Astrocyte (in vitro differentiated cells and primary cell): ENCODE data around the gene GBA3. TPM values are rescaled to one million over a fixed set of nuclear protein-coding genes. Genes with fewer than 3 reads are reported as not detected.

Experiments
- DNase-seq: peaks from one replicate; pipeline ENCODE4 v3.0.0-alpha.2; 2010; ENCODE audit warnings: low read depth
- FAIRE-seq: peaks from 2 replicates; lab custom pipeline; 2011; peaks lifted over from hg19 to GRCh38; lab: Jason Lieb, UNC
- H2AFZ ChIP-seq: 2 replicates; pipeline ENCODE4 v1.6.0; 2012; ENCODE audit warnings: low read depth, low read length, inconsistent platforms
- H3K27ac ChIP-seq: 2 replicates; pipeline ENCODE4 v1.5.1; 2011; ENCODE audit warnings: low read depth, low read length, inconsistent platforms
- H3K27me3 ChIP-seq: 2 replicates; pipeline ENCODE4 v1.6.0; 2011; ENCODE audit warnings: low read length, inconsistent platforms; ENCODE audit not compliant: insufficient read depth
- H3K36me3 ChIP-seq: 2 replicates; pipeline ENCODE4 v1.5.1; 2011; ENCODE audit warnings: low read length, inconsistent platforms; ENCODE audit not compliant: insufficient read depth
- H3K4me1 ChIP-seq: 2 replicates; pipeline ENCODE4 v1.5.1; 2011; ENCODE audit warnings: low read length, inconsistent platforms; ENCODE audit not compliant: insufficient read depth
- H3K4me2 ChIP-seq: 2 replicates; pipeline ENCODE4 v1.6.0; 2012; ENCODE audit warnings: low read length, inconsistent platforms
- H3K4me3 ChIP-seq: 2 replicates; pipeline ENCODE4 v1.5.1; 2011; ENCODE audit warnings: low read depth, mild to moderate bottlenecking, low read length, inconsistent platforms; ENCODE audit not compliant: insufficient read depth
- H3K79me2 ChIP-seq: 2 replicates; pipeline ENCODE4 v1.6.0; 2012; ENCODE audit warnings: mild to moderate bottlenecking, low read length, inconsistent platforms; ENCODE audit not compliant: insufficient read depth
- H3K9ac ChIP-seq: 2 replicates; pipeline ENCODE4 v1.6.0; 2012; ENCODE audit warnings: mild to moderate bottlenecking, low read length, inconsistent platforms
- H3K9me3 ChIP-seq: 2 replicates; pipeline ENCODE4 v1.5.1; 2012; ENCODE audit warnings: low read depth, mild to moderate bottlenecking, low read length, inconsistent platforms; ENCODE audit not compliant: insufficient read depth
- H4K20me1 ChIP-seq: 2 replicates; pipeline ENCODE4 v1.6.0; 2012; ENCODE audit warnings: low read length, inconsistent platforms; ENCODE audit not compliant: insufficient read depth
- H3K27ac Mint-ChIP-seq: one replicate; pipeline ENCODE4 v1.8.0; 2021; ENCODE audit warnings: mild to moderate bottlenecking, mixed read lengths; ENCODE audit not compliant: unreplicated experiment
- H3K27me3 Mint-ChIP-seq: one replicate; pipeline ENCODE4 v1.8.0; 2021; ENCODE audit warnings: low read depth, mixed read lengths; ENCODE audit not compliant: unreplicated experiment
- H3K36me3 Mint-ChIP-seq: one replicate; pipeline ENCODE4 v1.8.0; 2021; ENCODE audit warnings: low read depth, mixed read lengths; ENCODE audit not compliant: unreplicated experiment
- H3K4me1 Mint-ChIP-seq: one replicate; pipeline ENCODE4 v1.8.0; 2021; ENCODE audit warnings: low read depth, mixed read lengths; ENCODE audit not compliant: unreplicated experiment
- H3K4me3 Mint-ChIP-seq: one replicate; pipeline ENCODE4 v1.8.0; 2021; ENCODE audit warnings: mild to moderate bottlenecking, moderate library complexity, mixed read lengths; ENCODE audit not compliant: unreplicated experiment
- H3K9me3 Mint-ChIP-seq: one replicate; pipeline ENCODE4 v1.8.0; 2021; ENCODE audit warnings: mild to moderate bottlenecking, mixed read lengths; ENCODE audit not compliant: unreplicated experiment
- CTCF ChIP-seq: IDR thresholded peaks from 2 replicates; pipeline ENCODE4 v1.5.1; 2011; ENCODE audit warnings: low read depth, mild to moderate bottlenecking, inconsistent platforms, low read length, moderate library complexity; ENCODE audit not compliant: insufficient read depth
- EZH2 ChIP-seq: IDR thresholded peaks from 2 replicates; pipeline ENCODE4 v1.6.1; 2012; ENCODE audit warnings: mild to moderate bottlenecking, low read length, inconsistent platforms; ENCODE audit not compliant: insufficient read depth
- total RNA-seq: library from RNA; stranded (reverse); gene quantifications from 2 replicates; pipeline ENCODE4 v1.2.1, GENCODE V29; 2021

GBA3 gene
- total RNA-seq, 1 donor from 2014 or later: not detected

- H3K27ac ChIP-seq: no peak overlapping the region
- DNase-seq (no peak), FAIRE-seq (no peak)
- no peaks in the 10 kb centered on the region for H3K9me3 Mint-ChIP-seq
- H3K4me3 Mint-ChIP-seq: no peak overlapping the region
- no peak overlapping the region for H3K9ac ChIP-seq
- no peaks in the 10 kb centered on the region for H3K27me3 Mint-ChIP-seq
- no peaks in the 10 kb centered on the region for H3K27me3 ChIP-seq
- no peaks in the 10 kb centered on the region for H3K36me3 Mint-ChIP-seq
- H3K4me2 ChIP-seq: no peak overlapping the region
- no peaks in the 10 kb centered on the region for H3K4me1 Mint-ChIP-seq
- no peaks in the 10 kb centered on the region for H4K20me1 ChIP-seq
- no peak overlapping the region for H3K4me3 ChIP-seq
- H2AFZ ChIP-seq: no peak overlapping the region
- H3K27ac Mint-ChIP-seq: no peak overlapping the region
- no peaks in the 10 kb centered on the region for H3K79me2 ChIP-seq
- TF ChIP-seq EZH2: no peak
- no peak for TF ChIP-seq CTCF
- no peaks in the 10 kb centered on the region for H3K4me1 ChIP-seq
- H3K9me3 ChIP-seq: no peaks in the 10 kb centered on the region
- H3K36me3 ChIP-seq: no peaks in the 10 kb centered on the region
These were observed 122.2 kb downstream of the GBA3 start for GRCh38 chr4:22814906-22815305.

- Histone ChIP-seq H3K9ac (no peak overlapping the region), H4K20me1 (no peaks in the 10 kb centered on the region), H3K36me3 (no peaks in the 10 kb centered on the region), H3K27me3 (no peaks in the 10 kb centered on the region), H3K9me3 (no peaks in the 10 kb centered on the region), H3K79me2 (no peaks in the 10 kb centered on the region), H3K27ac (no peak overlapping the region), H3K4me1 (no peaks in the 10 kb centered on the region), H3K4me3 (no peak overlapping the region), H2AFZ (no peak overlapping the region), H3K4me2 (no peak overlapping the region)
- no peaks in the 10 kb centered on the region for H3K36me3 Mint-ChIP-seq
- no peak for FAIRE-seq
- H3K4me3 Mint-ChIP-seq: no peak overlapping the region
- H3K4me1 Mint-ChIP-seq: no peaks in the 10 kb centered on the region
- DNase-seq: no peak
- no peaks in the 10 kb centered on the region for H3K27me3 Mint-ChIP-seq
- H3K27ac Mint-ChIP-seq: no peak overlapping the region
- H3K9me3 Mint-ChIP-seq: no peaks in the 10 kb centered on the region
- no peak for TF ChIP-seq EZH2
- no peak for TF ChIP-seq CTCF
These were observed 131.4 kb downstream of the GBA3 start for GRCh38 chr4:22824091-22824490.

- Mint-ChIP-seq H3K9me3 (no peaks in the 10 kb centered on the region), H3K27me3 (no peaks in the 10 kb centered on the region), H3K27ac (no peak overlapping the region), H3K36me3 (no peaks in the 10 kb centered on the region), H3K4me1 (no peaks in the 10 kb centered on the region), H3K4me3 (no peak overlapping the region)
- Histone ChIP-seq H3K79me2 (no peaks in the 10 kb centered on the region), H3K27me3 (no peaks in the 10 kb centered on the region), H2AFZ (no peak overlapping the region), H3K9me3 (no peaks in the 10 kb centered on the region), H4K20me1 (no peaks in the 10 kb centered on the region), H3K4me1 (no peaks in the 10 kb centered on the region), H3K9ac (no peak overlapping the region), H3K4me3 (no peak overlapping the region), H3K36me3 (no peaks in the 10 kb centered on the region), H3K27ac (no peak overlapping the region), H3K4me2 (no peak overlapping the region)
- no peak for FAIRE-seq
- DNase-seq: no peak
- TF ChIP-seq EZH2 (no peak), CTCF (no peak)
These were observed 149.8 kb downstream of the GBA3 start for GRCh38 chr4:22842360-22843018.
